Spleen (tissue), 11 donors: ENCODE data around the gene SPATA20. TPM values are rescaled to one million over a fixed set of nuclear protein-coding genes. Genes with fewer than 3 reads are reported as not detected.

Source experiments
- DNase-seq: peaks from one replicate; pipeline ENCODE4 v3.0.0-alpha.2; 2020
- H3K27ac ChIP-seq, 8 donors: fragments of 200-600 bp; sonication (generic) in 7 of 8; 1 replicate in 4 of 8; 2 replicates in 4 of 8; pipeline versions ENCODE4 v1.5.0 to v1.8.0; 2016 to 2021; ENCODE audit warnings: inconsistent platforms in 4 of 8, mild to moderate bottlenecking in 4 of 8, moderate library complexity in 1 of 8
- H3K27me3 ChIP-seq, 7 donors: fragments of 200-600 bp; sonication (generic) in 6 of 7; replicated peaks in 1 of 7; 1 replicate in 4 of 7; 2 replicates in 3 of 7; pipeline versions ENCODE4 v1.5.0 to v1.8.0; 2016 to 2021; ENCODE audit warnings: inconsistent platforms in 3 of 7, mild to moderate bottlenecking in 1 of 7
- H3K36me3 ChIP-seq, 6 donors: fragments of 200-600 bp; sonication (generic) in 5 of 6; 1 replicate in 4 of 6; 2 replicates in 2 of 6; pipeline versions ENCODE4 v1.5.0 to v1.8.0; 2016 to 2021; ENCODE audit warnings: inconsistent platforms in 2 of 6
- H3K4me1 ChIP-seq, 6 donors: fragments of 200-600 bp; sonication (generic) in 5 of 6; 1 replicate in 3 of 6; 2 replicates in 3 of 6; pipeline versions ENCODE4 v1.5.0 to v1.8.0; 2016 to 2021; ENCODE audit warnings: inconsistent platforms in 3 of 6
- H3K4me3 ChIP-seq, 8 donors: fragments of 200-600 bp; sonication (generic) in 7 of 8; 1 replicate in 4 of 8; 2 replicates in 4 of 8; pipeline versions ENCODE4 v1.5.0 to v1.8.0; 2016 to 2021; ENCODE audit warnings: inconsistent platforms in 4 of 8, mild to moderate bottlenecking in 4 of 8, moderate library complexity in 2 of 8
- H3K9me3 ChIP-seq, 8 donors: fragments of 200-600 bp; sonication (generic) in 7 of 8; 1 replicate in 4 of 8; 2 replicates in 4 of 8; pipeline versions ENCODE4 v1.5.0 to v1.8.0; 2016 to 2021; ENCODE audit warnings: inconsistent platforms in 4 of 8
- CTCF ChIP-seq, 11 experiments: fragments of 200-600 bp in 7 of 11; fragments of 450-650 bp in 4 of 11; sonication (generic) in 4 of 11; IDR thresholded peaks in 8 of 11; conservative IDR thresholded peaks in 3 of 11; 1 replicate in 7 of 11; 2 replicates in 4 of 11; pipeline versions ENCODE4 v1.4.0 to v1.8.0; 2016 to 2021; ENCODE audit warnings: antibody characterized with exemption in 11 of 11, inconsistent platforms in 4 of 11, mild to moderate bottlenecking in 1 of 11
- POLR2A ChIP-seq, 3 donors: fragments of 450-650 bp; IDR thresholded peaks; one replicate each; pipeline ENCODE4 v1.5.1; 2017; ENCODE audit warnings: antibody characterized with exemption in 3 of 3, mild to moderate bottlenecking in 1 of 3
- POLR2AphosphoS5 ChIP-seq, 3 donors: sonication (generic); formaldehyde crosslinking; IDR thresholded peaks; one replicate each; pipeline ENCODE4 v1.5.1; 2017; ENCODE audit warnings: antibody characterized with exemption in 3 of 3
- WGBS, 5 donors: extraction: QIAGEN DNeasy Blood & Tissue Kit in 3 of 5; methylation state at CpG; one replicate each; pipeline versions ENCODE4 v1.1.5 to v1.1.7; 2013 to 2018; 5-methylcytosine and 5-hydroxymethylcytosine counted together
- intact Hi-C: fragments of 100-400 bp; cut with DNase I; formaldehyde crosslinking; loops from one replicate; pipeline ENCODE4 v1.15.0; 2023; ENCODE audit warnings: low total_unique reads
- polyA plus RNA-seq, 3 donors: library from polyadenylated mRNA; stranded (reverse); fragments of 200-250 nt; gene quantifications; one replicate each; pipeline ENCODE4 v1.2.1, GENCODE V29; 2013
- total RNA-seq, 7 donors: library from RNA; depleted of rRNA in 3 of 7; stranded (reverse); fragments of >200 nt in 3 of 7; fragmentation: NEBNext Ultra II Directional in 4 of 7; extraction: Animal tissue kit (Norgen Biotek cat#: 25700) in 4 of 7; gene quantifications; one replicate each; pipeline versions ENCODE4 v1.1.0 to v1.2.1, GENCODE V29; 2016 to 2021
- donor health status: healthy with polysubstance abuse.
- donor health status: DM: no; HTN: no; CAD: no; lungs with moderate emphysema.
- donor health status: DM: no; HTN: no; CAD: no.
- donor health status: Bipolar disorder and iron deficiency.
- donor health status: healthy.
- donor health status: DM: no; HTN: no; CAD: no.
- donor health status: DM: yes; HTN: yes; CAD: no.

SPATA20 gene
- total and polyA plus RNA-seq, 10 donors = 14.9 to 128 (median 57.1) TPM

- peaks cover 0 to 22% (median 0%) of the 10 kb centered on the region in 7 donors for H3K27me3 ChIP-seq
- H3K36me3 ChIP-seq = no peaks in the 10 kb centered on the region
- TF ChIP-seq POLR2A (IDR thresholded peaks at IDR 0.05) (no peak), CTCF (IDR thresholded peaks at IDR 0.05 in 8 of 11, conservative IDR thresholded peaks at IDR 0.05 in 3 of 11) (no peak), POLR2AphosphoS5 (IDR thresholded peaks at IDR 0.05) (no peak)
- intact Hi-C loops = no loop called here
- no peak overlapping the region for H3K27ac ChIP-seq
- no peaks in the 10 kb centered on the region for H3K9me3 ChIP-seq
- H3K4me3 ChIP-seq = no peak overlapping the region
- 84 to 90% (median 87%) methylated on average over 4 of the region's 4 CpGs for WGBS, 5 donors
- no peak for DNase-seq
- H3K4me1 ChIP-seq = peaks cover 0 to 20% (median 10%) of the 10 kb centered on the region in 6 donors
Measured at GRCh38 chr17:50585346-50585745, 38.4 kb downstream of the SPATA20 start.

GRCh38 chr17:50585891-50586290 is 38.9 kb downstream of the SPATA20 start:
- no peaks in the 10 kb centered on the region for H3K9me3 ChIP-seq
- no peaks in the 10 kb centered on the region for H3K36me3 ChIP-seq
- no peak overlapping the region for H3K4me3 ChIP-seq
- DNase-seq = no peak
- peaks cover 0 to 16% (median 0%) of the 10 kb centered on the region in 7 donors for H3K27me3 ChIP-seq
- H3K4me1 ChIP-seq = peaks cover 0 to 22% (median 11%) of the 10 kb centered on the region in 6 donors
- TF ChIP-seq POLR2A (IDR thresholded peaks at IDR 0.05) (no peak), CTCF (IDR thresholded peaks at IDR 0.05 in 8 of 11, conservative IDR thresholded peaks at IDR 0.05 in 3 of 11) (no peak), POLR2AphosphoS5 (IDR thresholded peaks at IDR 0.05) (no peak)
- intact Hi-C loops = no loop called here
- WGBS, 5 donors = 78 to 82% (median 79%) methylated on average over 8 of the region's 8 CpGs
- H3K27ac ChIP-seq = no peak overlapping the region

GRCh38 chr17:50586421-50587247 is 39.7 kb downstream of the SPATA20 start:
- intact Hi-C loops = no loop called here
- TF ChIP-seq CTCF (IDR thresholded peaks at IDR 0.05 in 8 of 11, conservative IDR thresholded peaks at IDR 0.05 in 3 of 11) (no peak), POLR2A (IDR thresholded peaks at IDR 0.05) (no peak), POLR2AphosphoS5 (IDR thresholded peaks at IDR 0.05) (no peak)
- Histone ChIP-seq H3K36me3 (no peaks in the 10 kb centered on the region), H3K4me3 (no peak overlapping the region), H3K4me1 (peaks cover 0 to 22% (median 11%) of the 10 kb centered on the region in 6 donors), H3K27me3 (peaks cover 0 to 9% (median 0%) of the 10 kb centered on the region in 7 donors), H3K9me3 (no peaks in the 10 kb centered on the region), H3K27ac (no peak overlapping the region)
- 86 to 90% (median 87%) methylated on average over 9 of the region's 9 CpGs for WGBS, 5 donors
- DNase-seq = no peak

GRCh38 chr17:50587571-50587970 is 40.6 kb downstream of the SPATA20 start:
- intact Hi-C loops = no loop called here
- Histone ChIP-seq H3K4me1 (peaks cover 0 to 22% (median 11%) of the 10 kb centered on the region in 6 donors), H3K9me3 (no peaks in the 10 kb centered on the region), H3K27ac (no peak overlapping the region), H3K27me3 (peaks cover 0 to 2% (median 0%) of the 10 kb centered on the region in 7 donors), H3K4me3 (no peak overlapping the region), H3K36me3 (no peaks in the 10 kb centered on the region)
- WGBS, 5 donors = 78 to 92% (median 90%) methylated on average over 9 of the region's 9 CpGs
- DNase-seq = no peak
- TF ChIP-seq POLR2AphosphoS5 (IDR thresholded peaks at IDR 0.05) = no peak
- no peak for TF ChIP-seq POLR2A (IDR thresholded peaks at IDR 0.05)
- TF ChIP-seq CTCF (IDR thresholded peaks at IDR 0.05 in 8 of 11, conservative IDR thresholded peaks at IDR 0.05 in 3 of 11) = no peak
